Activated CD4-positive, alpha-beta T cell treated with anti-CD3 and anti-CD28 coated beads, Interleukin-2, Interleukin-4, amounts not matched to agents 100 ng/mL and 50 ng/mL, durations not matched to agents 16 hours and 8 hours (primary cell): ENCODE measurements around the gene FSTL4.
A peak's percentile ranks its signal among the peaks of the same experiment; 100 is the strongest.

Experiments
- DNase-seq: peaks from one replicate; pipeline ENCODE4 v3.0.0-alpha.2; 2020; ENCODE audit warnings: low spot score

The FSTL4 gene

GRCh38 chr5:133338504-133339355 lies 273.6 kb downstream of the FSTL4 start:
- no peak for DNase-seq

GRCh38 chr5:133337795-133338445 lies 274.4 kb downstream of the FSTL4 start:
- DNase-seq = no peak

- DNase-seq = no peak
Observed at GRCh38 chr5:133336969-133337410, 275.4 kb downstream of the FSTL4 start.

- peak; percentile 6 for DNase-seq
Observed at GRCh38 chr5:133336121-133336968, 276.0 kb downstream of the FSTL4 start.

- DNase-seq = no peak
Observed at GRCh38 chr5:133334796-133335639, 277.3 kb downstream of the FSTL4 start.

- DNase-seq = no peak
Observed at GRCh38 chr5:133333326-133334150, 278.8 kb downstream of the FSTL4 start.

GRCh38 chr5:133332439-133333024 lies 279.8 kb downstream of the FSTL4 start:
- DNase-seq = peak; percentile 31

- DNase-seq = no peak
Observed at GRCh38 chr5:133331941-133332340, 280.4 kb downstream of the FSTL4 start.

GRCh38 chr5:133330956-133331355 lies 281.4 kb downstream of the FSTL4 start:
- no peak for DNase-seq

- DNase-seq = no peak
Observed at GRCh38 chr5:133328800-133329199, 283.5 kb downstream of the FSTL4 start.

- no peak for DNase-seq
Observed at GRCh38 chr5:133327946-133328401, 284.4 kb downstream of the FSTL4 start.

- no peak for DNase-seq
Observed at GRCh38 chr5:133326361-133326760, 286.0 kb downstream of the FSTL4 start.

- DNase-seq = no peak
Observed at GRCh38 chr5:133325864-133326263, 286.5 kb downstream of the FSTL4 start.

GRCh38 chr5:133324926-133325325 lies 287.4 kb downstream of the FSTL4 start:
- DNase-seq = no peak

GRCh38 chr5:133323494-133324457 lies 288.6 kb downstream of the FSTL4 start:
- no peak for DNase-seq

- DNase-seq = no peak
Observed at GRCh38 chr5:133322743-133323142, 289.6 kb downstream of the FSTL4 start.

GRCh38 chr5:133321833-133322420 lies 290.4 kb downstream of the FSTL4 start:
- peak; percentile 34 for DNase-seq

GRCh38 chr5:133321286-133321832 lies 291.0 kb downstream of the FSTL4 start:
- DNase-seq = no peak
